Stimulated activated CD4-positive, alpha-beta T cell treated with anti-CD3 and anti-CD28 coated beads, Interleukin-15, amount 100 ng/mL, for 24 hours (primary cell): ENCODE measurements around the gene HS2ST1.
A peak's percentile ranks its signal among the peaks of the same experiment; 100 is the strongest.
"Not testable (repeated sequence)": the region's sequence is repeated elsewhere in the genome, so short reads cannot be mapped to it uniquely, and the experiment has no call there.

Experiments
- DNase-seq: peaks from one replicate; pipeline ENCODE4 v3.0.0-alpha.2; 2020

Gene HS2ST1

DNA sequence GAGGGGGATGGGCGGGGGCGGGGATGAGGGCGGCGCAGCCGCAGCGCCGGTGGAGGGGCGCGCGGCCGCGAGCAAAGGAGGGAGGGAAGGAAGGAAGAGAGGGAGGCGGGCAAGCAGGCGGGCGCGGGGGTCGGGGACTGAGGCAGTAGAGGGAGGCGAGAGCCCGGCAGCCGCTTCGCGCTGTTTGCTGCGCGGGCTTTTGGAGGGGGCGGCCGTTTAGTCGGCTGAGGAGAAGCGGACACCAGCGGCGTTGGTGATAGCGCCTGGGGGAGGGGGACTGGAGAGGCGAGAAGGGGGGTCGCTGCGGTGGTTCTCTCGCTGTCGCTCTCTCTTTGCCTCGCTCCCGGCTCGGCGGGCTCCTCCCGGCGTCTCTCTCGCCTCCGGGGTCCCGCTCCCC lies at the start of gene HS2ST1:
Gene HS2ST1, plus strand, starts transcription at position 35 of the 397 bp plus-strand sequence.
- no peak for DNase-seq

- peak; percentile 5 for DNase-seq
Observed at GRCh38 chr1:86865973-86866637, 48.3 kb upstream of the HS2ST1 start.

DNA sequence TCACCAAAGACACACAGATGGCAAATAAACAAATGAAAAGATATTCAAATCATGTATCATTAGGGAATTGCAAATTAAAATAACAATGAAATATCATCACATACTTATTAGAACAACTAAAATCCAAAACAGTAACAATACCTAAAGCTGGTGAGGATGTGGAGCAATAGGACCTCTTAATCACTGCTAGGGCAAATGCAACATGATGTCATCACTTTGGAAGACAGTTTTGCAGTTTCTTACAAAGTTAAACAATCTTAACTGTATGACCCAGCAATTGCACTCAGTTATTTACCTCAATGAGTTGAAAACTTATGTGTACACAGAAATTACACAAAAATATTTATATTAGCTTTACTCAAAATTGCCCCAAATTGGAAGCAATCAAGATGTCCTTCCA lies 47.8 kb upstream of the HS2ST1 start:
- no peak for DNase-seq

GRCh38 chr1:86867278-86867677 lies 47.2 kb upstream of the HS2ST1 start:
- not testable (repeated sequence) for DNase-seq

DNA sequence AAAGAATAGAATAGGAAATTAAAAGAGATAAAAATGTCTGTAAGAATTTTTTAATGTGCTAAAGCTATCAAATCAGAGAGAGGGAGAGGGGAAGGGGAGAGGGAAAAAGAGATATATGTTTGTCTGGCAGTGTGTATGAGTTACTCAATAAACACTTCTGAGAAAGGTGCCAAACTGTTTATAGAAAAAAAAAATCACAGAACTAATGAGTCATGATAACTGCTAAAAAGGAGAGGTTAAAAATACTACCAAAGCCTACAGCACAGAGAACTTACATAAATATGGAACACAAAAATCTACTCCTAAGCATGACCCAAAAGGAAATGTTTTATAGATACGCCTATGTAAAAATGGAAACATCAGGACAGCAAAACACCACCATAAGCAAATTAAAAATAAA lies 46.0 kb upstream of the HS2ST1 start:
- DNase-seq, result no peak

- no peak for DNase-seq
Observed at GRCh38 chr1:86871001-86871400, 43.4 kb upstream of the HS2ST1 start.

GRCh38 chr1:86872086-86872485 lies 42.3 kb upstream of the HS2ST1 start:
- no peak for DNase-seq

GRCh38 chr1:86875722-86876121 lies 38.7 kb upstream of the HS2ST1 start:
- no peak for DNase-seq

DNA sequence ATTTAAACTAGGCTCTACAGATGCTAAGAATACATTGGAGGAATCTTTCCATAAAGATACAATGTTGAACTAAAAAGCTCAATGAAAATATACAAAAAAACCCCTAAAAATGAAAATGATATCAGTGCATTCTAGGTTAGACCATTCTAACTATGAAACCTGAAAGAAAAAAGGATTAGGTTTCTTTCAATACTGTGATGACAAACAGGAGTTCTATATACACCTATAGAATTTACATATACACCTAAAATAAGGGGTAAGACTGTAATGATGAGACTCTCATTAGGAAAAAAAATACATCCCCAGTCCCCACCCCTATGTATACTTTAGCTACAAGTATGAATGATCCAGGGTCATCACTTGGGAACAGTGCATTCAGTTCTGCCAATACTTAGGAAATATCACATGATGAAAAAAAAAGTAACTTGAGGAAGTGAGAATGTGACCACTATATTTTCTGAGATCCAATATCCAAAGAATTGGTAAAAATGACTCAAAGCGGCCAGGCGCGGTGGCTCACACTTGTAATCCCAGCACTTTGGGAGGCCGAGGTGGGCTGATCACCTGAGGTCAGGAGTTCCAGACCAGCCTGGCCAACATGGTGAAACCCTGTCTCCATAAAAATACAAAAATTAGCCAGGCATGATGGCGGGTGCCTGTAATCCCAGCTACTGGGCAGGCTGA lies 26.8 kb upstream of the HS2ST1 start:
- no peak for DNase-seq

GRCh38 chr1:86888327-86888726 lies 26.1 kb upstream of the HS2ST1 start:
- DNase-seq, result no peak

GRCh38 chr1:86899401-86899800 lies 15.0 kb upstream of the HS2ST1 start:
- not testable (repeated sequence) for DNase-seq

- no peak for DNase-seq
Observed at GRCh38 chr1:86905875-86906274, 8.6 kb upstream of the HS2ST1 start.

DNA sequence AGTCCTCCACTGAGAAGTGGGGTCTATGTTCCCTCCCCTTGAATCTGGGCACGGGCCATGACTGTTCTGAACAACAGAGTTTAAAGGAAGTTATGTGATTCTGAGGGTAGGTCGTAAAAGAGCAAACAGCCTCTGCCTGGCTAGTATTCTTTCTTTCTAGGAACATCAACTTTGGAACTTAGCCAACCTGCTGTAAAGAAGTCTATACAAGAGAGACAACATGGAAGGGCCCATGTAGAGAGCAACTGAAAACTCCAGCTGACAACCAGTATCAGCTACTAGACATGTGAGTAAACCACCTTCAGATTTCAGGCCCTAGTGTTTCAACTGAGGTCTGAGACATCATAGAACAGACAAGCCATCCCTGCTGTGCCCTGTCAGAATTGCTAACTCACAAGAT lies 8.0 kb upstream of the HS2ST1 start:
- DNase-seq, result no peak

GRCh38 chr1:86912281-86912900 lies 2.0 kb upstream of the HS2ST1 start:
- DNase-seq, result no peak

- DNase-seq, result peak; percentile 48
Observed at GRCh38 chr1:86913399-86913895, 988 bp upstream of the HS2ST1 start.

GRCh38 chr1:86913896-86914600 lies 387 bp upstream of the HS2ST1 start, which contains the start of gene SELENOF:
Gene SELENOF (minus strand): TSS chr1:86914126. CDS start chr1:86914111, 15 bp downstream.
- peak; percentile 99 for DNase-seq

DNA sequence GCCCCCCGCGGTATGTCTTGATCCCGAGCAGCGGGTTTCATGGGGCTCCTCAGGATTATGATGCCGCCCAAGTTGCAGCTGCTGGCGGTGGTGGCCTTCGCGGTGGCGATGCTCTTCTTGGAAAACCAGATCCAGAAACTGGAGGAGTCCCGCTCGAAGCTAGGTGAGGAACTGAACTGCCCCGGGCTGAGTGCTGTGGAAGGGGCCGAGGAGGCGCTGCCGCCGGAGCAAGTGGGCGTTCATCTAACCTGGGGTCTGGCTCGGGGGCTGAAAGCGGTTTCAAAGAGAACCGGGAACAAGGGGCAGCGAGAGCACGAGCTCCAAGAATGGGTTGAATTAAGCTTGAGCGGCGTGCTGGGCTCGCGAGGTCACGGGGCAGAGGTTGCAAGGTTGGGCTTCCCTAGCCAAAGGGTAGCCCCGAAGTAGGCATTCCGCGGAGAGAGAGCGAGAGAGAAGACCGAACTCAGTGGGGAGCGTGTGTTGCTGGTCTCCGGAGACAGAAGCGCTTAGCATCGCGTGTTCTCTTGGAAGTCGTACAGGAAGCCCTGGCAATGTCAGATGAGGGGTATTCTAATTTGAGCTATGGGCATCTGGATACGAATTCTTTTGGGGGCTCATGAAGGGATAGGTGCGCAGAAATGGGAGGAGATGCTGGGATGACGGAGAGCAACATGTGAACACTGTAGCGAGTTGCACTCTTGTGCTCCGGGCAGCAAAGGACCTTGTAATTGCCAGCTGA lies 732 bp downstream of the HS2ST1 start:
- peak; percentile 59 for DNase-seq

DNA sequence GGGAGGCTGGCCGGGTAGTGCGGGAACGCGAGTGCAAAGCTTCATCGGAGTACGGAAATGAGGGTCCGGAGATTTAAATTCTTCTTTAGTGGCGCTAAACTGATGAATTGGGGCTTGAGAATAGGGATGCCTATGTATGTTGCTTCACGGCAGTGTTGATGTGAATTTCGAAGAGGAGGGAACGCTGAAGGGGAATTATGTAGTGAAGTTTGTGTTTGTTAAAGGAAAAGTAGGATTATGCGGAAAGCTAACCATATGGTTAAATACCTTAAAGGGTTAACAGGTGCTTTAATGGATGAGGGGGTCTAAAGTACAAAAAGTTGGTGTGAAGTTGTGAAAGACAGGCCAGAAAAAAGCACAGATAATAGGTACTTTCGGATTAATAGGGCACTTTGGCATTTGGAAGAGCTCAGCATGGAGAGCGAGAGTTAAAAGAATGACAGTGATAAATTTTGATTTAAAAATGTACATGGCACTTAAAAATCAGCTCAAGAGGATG lies 1.4 kb downstream of the HS2ST1 start:
- no peak for DNase-seq

DNA sequence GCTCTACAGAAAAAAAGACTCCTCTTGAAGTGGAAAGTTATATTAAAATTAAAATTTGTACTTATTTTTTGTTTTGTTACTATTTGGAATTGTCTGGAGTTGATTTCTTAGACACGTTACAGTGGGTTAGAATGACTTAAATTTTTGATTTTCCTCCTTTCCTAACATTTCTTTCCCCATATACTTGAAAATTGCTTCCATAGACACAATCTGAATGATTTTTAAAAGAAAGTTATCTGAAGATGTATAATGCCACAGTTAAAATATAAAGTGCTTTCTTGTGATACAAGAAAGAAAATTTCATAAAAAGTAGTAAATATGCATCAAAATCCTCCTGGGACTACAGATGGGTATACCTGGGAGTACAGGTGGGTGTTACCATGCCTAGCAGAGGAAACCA lies 2.3 kb downstream of the HS2ST1 start:
- DNase-seq, result no peak

DNA sequence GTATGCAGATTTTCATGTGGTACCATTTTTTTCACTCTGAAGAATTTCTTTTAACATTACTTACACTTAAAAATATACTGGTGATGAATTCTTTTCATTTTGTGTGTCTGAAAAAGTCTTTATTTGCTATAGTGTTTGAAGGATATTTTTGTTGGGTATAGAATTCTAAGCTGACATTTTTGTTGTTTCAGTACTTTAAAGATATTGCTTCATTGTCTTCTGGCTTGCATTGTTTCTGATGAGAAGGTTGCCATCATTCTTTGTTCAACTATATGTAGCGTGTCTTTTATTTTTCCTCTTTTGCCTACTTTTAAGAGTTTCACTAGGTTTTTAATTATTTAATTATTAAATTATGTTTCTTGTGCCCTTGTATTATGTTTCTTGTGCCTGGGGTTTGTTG lies 8.0 kb downstream of the HS2ST1 start:
- no peak for DNase-seq

DNA sequence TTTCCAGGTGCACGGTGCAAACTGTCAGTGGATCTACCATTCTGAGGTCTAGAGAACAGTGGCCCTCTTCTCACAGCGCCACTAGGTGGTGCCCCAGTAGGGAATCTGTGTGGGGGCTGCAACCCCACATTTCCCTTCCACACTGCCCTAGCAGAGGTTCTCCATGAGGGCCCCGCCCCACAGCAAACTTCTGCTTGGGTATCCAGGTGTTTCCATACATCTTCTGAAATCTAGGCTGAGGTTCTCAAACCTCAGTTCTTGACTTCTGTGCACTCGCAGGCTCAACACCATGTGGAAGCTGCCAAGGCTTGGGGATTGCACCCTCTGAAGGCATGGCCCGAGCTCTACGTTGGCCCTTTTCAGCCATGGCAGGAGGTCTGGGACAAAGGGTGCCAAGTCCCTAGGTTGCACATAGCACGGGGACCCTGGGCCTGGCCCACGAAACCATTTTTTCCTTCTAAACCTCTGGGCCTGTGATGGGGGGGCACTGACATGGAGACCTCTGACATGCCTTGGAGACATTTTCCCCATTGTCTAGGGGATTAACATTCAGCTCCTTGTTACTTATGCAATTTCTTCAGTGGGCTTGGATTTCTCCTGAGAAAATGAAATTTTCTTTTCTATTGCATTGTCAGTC lies 10.0 kb downstream of the HS2ST1 start:
- no peak for DNase-seq

DNA sequence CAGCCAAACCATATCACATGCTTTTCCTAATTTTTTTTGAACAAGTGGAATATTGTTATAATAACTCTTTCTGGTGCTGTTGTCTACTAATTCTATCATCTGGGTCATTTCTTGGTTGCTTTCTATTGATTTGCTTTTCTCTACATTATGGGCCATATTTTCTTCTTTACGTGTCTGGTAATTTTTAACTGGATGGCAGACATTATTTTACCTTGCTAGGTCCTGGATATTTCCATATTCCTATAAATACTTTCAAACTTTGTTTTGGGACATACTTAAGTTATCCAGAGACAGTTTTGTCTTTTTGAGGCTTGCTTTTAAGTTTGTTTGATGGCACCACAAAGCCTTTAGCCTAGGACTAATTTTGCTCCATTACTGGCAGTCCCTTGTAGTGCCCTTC lies 11.3 kb downstream of the HS2ST1 start:
- DNase-seq, result no peak
